Panc1 (cell line): Measurements from ENCODE around the gene RNF43. TPM values are rescaled to one million over a fixed set of nuclear protein-coding genes. Genes with fewer than 3 reads are reported as not detected.

Experiments used
- total RNA-seq: library from RNA; stranded (reverse); gene quantifications from one replicate; pipeline ENCODE4 v1.2.1, GENCODE V29; 2021; ENCODE audit not compliant: unreplicated experiment

RNF43 gene
- total RNA-seq, 1 experiment from 2014 or later: 4.7 TPM

Other genes with a start within 250 kb of the RNF43 start
- not detected for gene EPX, start 224.8 kb downstream of the RNF43 start, total RNA-seq
- gene MKS1, start 198.3 kb downstream of the RNF43 start, total RNA-seq: 12.1 TPM
- not detected for gene LPO, start 178.9 kb downstream of the RNF43 start, total RNA-seq
- gene MPO, start 136.6 kb downstream of the RNF43 start, total RNA-seq: not detected
- 0.05 TPM for gene TSPOAP1, start 88.7 kb downstream of the RNF43 start, total RNA-seq
- 53.8 TPM for gene SUPT4H1, start 65.3 kb downstream of the RNF43 start, total RNA-seq
- gene HSF5, start 70.9 kb upstream of the RNF43 start, total RNA-seq: not detected
- gene MTMR4, start 97.1 kb upstream of the RNF43 start, total RNA-seq: 20.8 TPM